ENCODE measurements around the gene METTL21C.

The METTL21C gene

GRCh38 chr13:102697929-102698648, 3.2 kb upstream of the METTL21C start:
- no peak for DNase-seq (ENCODE audit: low spot score)

- DNase-seq (ENCODE audit: low spot score) = no peak
These were observed 2.4 kb upstream of the METTL21C start for GRCh38 chr13:102697264-102697663.

- DNase-seq (ENCODE audit: low spot score) = no peak
These were observed 1.6 kb upstream of the METTL21C start for GRCh38 chr13:102696465-102696864.

GRCh38 chr13:102693776-102694175, 1.1 kb downstream of the METTL21C start:
- no peak for DNase-seq (ENCODE audit: low spot score)

- DNase-seq (ENCODE audit: low spot score) = no peak
These were observed 1.6 kb downstream of the METTL21C start for GRCh38 chr13:102693250-102693649.

GRCh38 chr13:102692491-102692826, 2.4 kb downstream of the METTL21C start:
- no peak for DNase-seq (ENCODE audit: low spot score)

GRCh38 chr13:102690883-102691282, 4.0 kb downstream of the METTL21C start:
- no peak for DNase-seq (ENCODE audit: low spot score)

GRCh38 chr13:102688306-102688973, 6.4 kb downstream of the METTL21C start:
- no peak for DNase-seq (ENCODE audit: low spot score)

GRCh38 chr13:102687520-102687919, 7.3 kb downstream of the METTL21C start:
- no peak for DNase-seq (ENCODE audit: low spot score)

GRCh38 chr13:102686024-102686423, 8.8 kb downstream of the METTL21C start:
- DNase-seq (ENCODE audit: low spot score) = no peak

GRCh38 chr13:102683637-102684036, 11.2 kb downstream of the METTL21C start:
- DNase-seq (ENCODE audit: low spot score) = no peak

- DNase-seq (ENCODE audit: low spot score) = no peak
These were observed 12.1 kb downstream of the METTL21C start for GRCh38 chr13:102682727-102683126.

GRCh38 chr13:102682211-102682610, 12.6 kb downstream of the METTL21C start:
- no peak for DNase-seq (ENCODE audit: low spot score)

- DNase-seq (ENCODE audit: low spot score) = no peak
These were observed 13.8 kb downstream of the METTL21C start for GRCh38 chr13:102680842-102681740.

GRCh38 chr13:102680133-102680717, 14.6 kb downstream of the METTL21C start:
- DNase-seq (ENCODE audit: low spot score) = no peak

- no peak for DNase-seq (ENCODE audit: low spot score)
These were observed 15.3 kb downstream of the METTL21C start for GRCh38 chr13:102679449-102680132.

- DNase-seq (ENCODE audit: low spot score) = no peak
These were observed 16.3 kb downstream of the METTL21C start for GRCh38 chr13:102678339-102679107.

- DNase-seq (ENCODE audit: low spot score) = no peak
These were observed 17.7 kb downstream of the METTL21C start for GRCh38 chr13:102677122-102677521.

GRCh38 chr13:102675115-102675514, 19.7 kb downstream of the METTL21C start:
- DNase-seq (ENCODE audit: low spot score) = no peak

- DNase-seq (ENCODE audit: low spot score) = no peak
These were observed 24.7 kb downstream of the METTL21C start for GRCh38 chr13:102670130-102670529.

- no peak for DNase-seq (ENCODE audit: low spot score)
These were observed 26.9 kb downstream of the METTL21C start for GRCh38 chr13:102667911-102668310.

All from HuH-7 (cell line).